Liver (tissue), 9 donors: Measurements from ENCODE around the gene CCNO. TPM values are rescaled to one million over a fixed set of nuclear protein-coding genes. Genes with fewer than 3 reads are reported as not detected.

Experiments used
- DNase-seq: peaks from one replicate; pipeline ENCODE4 v3.0.0-alpha.2; 2017; ENCODE audit warnings: low spot score
- H3K27ac ChIP-seq, 2 donors: one replicate each; pipeline ENCODE4 v1.7.0; 2013; ENCODE audit warnings: inconsistent platforms in 2 of 2, low read length in 2 of 2, control low read depth in 1 of 2, low read depth in 1 of 2, mild to moderate bottlenecking in 1 of 2
- H3K27me3 ChIP-seq, 4 donors: one replicate each; pipeline versions ENCODE4 v1.6.1 to v1.7.0; 2013; ENCODE audit warnings: low read length in 3 of 4, inconsistent platforms in 1 of 4, mild to moderate bottlenecking in 1 of 4, moderate library complexity in 1 of 4; ENCODE audit not compliant: control insufficient read depth in 4 of 4, insufficient read depth in 4 of 4
- H3K36me3 ChIP-seq, 4 donors: one replicate each; pipeline versions ENCODE4 v1.6.1 to v1.7.0; 2013; ENCODE audit warnings: low read length in 3 of 4, mild to moderate bottlenecking in 3 of 4, low read depth in 1 of 4, moderate library complexity in 1 of 4; ENCODE audit not compliant: control insufficient read depth in 4 of 4, insufficient read depth in 3 of 4
- H3K4me1 ChIP-seq, 4 donors: one replicate each; pipeline versions ENCODE4 v1.6.1 to v1.7.0; 2013; ENCODE audit warnings: low read length in 3 of 4, mild to moderate bottlenecking in 3 of 4, moderate library complexity in 1 of 4; ENCODE audit not compliant: control insufficient read depth in 4 of 4, insufficient read depth in 4 of 4
- H3K4me3 ChIP-seq, 3 donors: one replicate each; pipeline versions ENCODE4 v1.6.1 to v1.7.0; 2013; ENCODE audit warnings: low read length in 3 of 3, control low read depth in 1 of 3, low read depth in 1 of 3, mild to moderate bottlenecking in 1 of 3
- H3K9ac ChIP-seq, 2 donors: one replicate each; pipeline ENCODE4 v1.7.0; 2013; ENCODE audit warnings: low read length in 2 of 2, mild to moderate bottlenecking in 2 of 2, moderate library complexity in 2 of 2, control low read depth in 1 of 2, low read depth in 1 of 2
- H3K9me3 ChIP-seq, 4 donors: one replicate each; pipeline versions ENCODE4 v1.6.1 to v1.7.0; 2013; ENCODE audit warnings: low read length in 3 of 4; ENCODE audit not compliant: control insufficient read depth in 4 of 4
- EGR1 ChIP-seq, 2 donors: IDR thresholded peaks; 2 replicates each; pipeline ENCODE4 v1.6.1; 2016 to 2018; ENCODE audit warnings: antibody characterized with exemption in 2 of 2, low read depth in 2 of 2
- FOXA1 ChIP-seq: IDR thresholded peaks from 2 replicates; pipeline ENCODE4 v1.6.1; 2016; ENCODE audit warnings: antibody characterized with exemption
- HNF4G ChIP-seq: IDR thresholded peaks from 2 replicates; pipeline ENCODE4 v1.6.1; 2016; ENCODE audit warnings: antibody characterized with exemption
- NR2F2 ChIP-seq: IDR thresholded peaks from 2 replicates; pipeline ENCODE4 v1.6.1; 2016; ENCODE audit warnings: antibody characterized with exemption
- RXRA ChIP-seq, 2 donors: IDR thresholded peaks; 2 replicates each; pipeline ENCODE4 v1.6.1; 2017 to 2018; ENCODE audit warnings: antibody characterized with exemption in 2 of 2, mild to moderate bottlenecking in 1 of 2
- SP1 ChIP-seq: IDR thresholded peaks from 2 replicates; pipeline ENCODE4 v1.6.1; 2018; ENCODE audit warnings: antibody characterized with exemption, mild to moderate bottlenecking
- TAF1 ChIP-seq: conservative IDR thresholded peaks from 2 replicates; pipeline ENCODE4 v1.6.1; 2016; ENCODE audit warnings: antibody characterized with exemption, mild to moderate bottlenecking
- YY1 ChIP-seq: IDR thresholded peaks from 2 replicates; pipeline ENCODE4 v1.6.1; 2016; ENCODE audit warnings: antibody characterized with exemption, mild to moderate bottlenecking
- WGBS: extraction: QIAGEN DNeasy Blood & Tissue Kit; methylation state at CpG from one replicate; pipeline ENCODE4 v1.1.7; 2013; 5-methylcytosine and 5-hydroxymethylcytosine counted together
- polyA plus RNA-seq, 2 donors: library from polyadenylated mRNA; stranded (reverse) in 1 of 2; unstranded in 1 of 2; fragments of 200-250 nt in 1 of 2; fragments of >200 nt in 1 of 2; fragmentation: Nextera tagmentation in 1 of 2; extraction: Ambion mirVana in 1 of 2; gene quantifications; one replicate each; pipeline versions ENCODE4 v1.2.1 to v1.2.3, GENCODE V29; 2013 to 2015
- total RNA-seq, 2 donors: library from RNA; depleted of rRNA; stranded (reverse); fragments of >200 nt; gene quantifications; one replicate each; pipeline ENCODE4 v1.2.3, GENCODE V29; 2014
- TF ChIP-seq, protein P1 (sequence below): IDR thresholded peaks from 2 replicates; pipeline ENCODE4 v1.6.1; 2016; ENCODE audit warnings: antibody characterized with exemption
- TF ChIP-seq, protein P2 (sequence below): IDR thresholded peaks from 2 replicates; pipeline ENCODE4 v1.6.1; 2016; ENCODE audit warnings: antibody characterized with exemption
- TF ChIP-seq, protein P3 (sequence below): IDR thresholded peaks from 2 replicates; pipeline ENCODE4 v1.6.1; 2016; ENCODE audit warnings: antibody characterized with exemption, mild to moderate bottlenecking
- TF ChIP-seq, protein P4 (sequence below): IDR thresholded peaks from 2 replicates; pipeline ENCODE4 v1.6.1; 2016; ENCODE audit warnings: antibody characterized with exemption
- donor health status: healthy.
- donor health status: healthy.
- donor health status: healthy.
- donor health status: healthy.
- donor health status: healthy.

Gene CCNO
- total and polyA plus RNA-seq, 4 donors: 0.23 TPM; not detected in 3

DNA sequence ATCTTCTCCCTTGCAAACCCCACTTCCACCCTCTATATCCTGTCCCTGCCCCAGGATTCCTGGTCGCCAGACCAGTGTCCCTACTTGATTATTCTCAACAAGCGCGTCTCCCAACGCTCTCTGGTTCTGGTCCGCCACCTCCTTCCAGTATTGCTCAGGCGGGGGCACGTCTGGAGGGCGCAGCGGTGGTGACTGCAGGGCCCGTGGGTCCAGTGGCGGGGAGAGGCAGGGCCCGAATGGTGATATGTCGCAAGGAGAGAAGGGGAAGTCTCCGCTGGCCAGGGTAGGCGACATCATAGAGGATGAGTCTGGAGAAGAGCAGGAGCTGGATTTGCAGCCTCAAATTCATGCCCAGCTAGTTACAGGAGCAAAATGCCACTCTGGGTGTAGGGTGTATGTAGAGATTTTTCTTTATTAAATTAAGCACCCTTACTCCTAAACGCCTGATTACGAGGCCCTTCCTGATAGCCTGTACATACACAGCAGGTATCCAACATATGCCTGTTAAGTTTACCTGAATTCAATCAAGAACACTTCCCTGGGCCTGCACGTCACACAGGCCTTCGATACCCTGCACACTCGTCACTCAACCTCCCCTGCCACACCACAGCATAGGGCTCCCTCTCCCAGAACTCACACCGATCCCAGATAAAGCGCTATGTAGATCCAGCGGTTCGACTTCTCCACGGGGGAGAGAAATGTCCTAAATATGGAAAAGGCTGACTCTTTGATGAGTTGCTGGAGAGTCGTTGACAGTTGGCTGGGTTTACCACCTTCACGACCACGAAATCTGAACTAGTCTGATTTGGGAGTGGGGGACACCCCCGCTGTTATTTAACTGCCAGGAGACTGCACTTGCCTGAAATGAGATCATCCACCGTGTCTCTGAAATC, 11.1 kb downstream of the CCNO start:
- Histone ChIP-seq H3K27ac (no peak overlapping the region), H3K9me3 (peaks cover 0 to 10% (median 0%) of the 10 kb centered on the region in 4 donors), H3K36me3 (no peaks in the 10 kb centered on the region), H3K4me1 (peaks cover under 1 to 19% (median 8%) of the 10 kb centered on the region in 4 donors), H3K9ac (no peak overlapping the region), H3K27me3 (peaks cover 2 to 22% (median 14%) of the 10 kb centered on the region in 4 donors), H3K4me3 (no peak overlapping the region)
- no peak for DNase-seq
- 22% methylated on average over 30 of the region's 30 CpGs for WGBS
- TF ChIP-seq NR2F2 (no peak), TAF1 (no peak), SP1 (no peak)
- TF ChIP-seq, protein P1, sequence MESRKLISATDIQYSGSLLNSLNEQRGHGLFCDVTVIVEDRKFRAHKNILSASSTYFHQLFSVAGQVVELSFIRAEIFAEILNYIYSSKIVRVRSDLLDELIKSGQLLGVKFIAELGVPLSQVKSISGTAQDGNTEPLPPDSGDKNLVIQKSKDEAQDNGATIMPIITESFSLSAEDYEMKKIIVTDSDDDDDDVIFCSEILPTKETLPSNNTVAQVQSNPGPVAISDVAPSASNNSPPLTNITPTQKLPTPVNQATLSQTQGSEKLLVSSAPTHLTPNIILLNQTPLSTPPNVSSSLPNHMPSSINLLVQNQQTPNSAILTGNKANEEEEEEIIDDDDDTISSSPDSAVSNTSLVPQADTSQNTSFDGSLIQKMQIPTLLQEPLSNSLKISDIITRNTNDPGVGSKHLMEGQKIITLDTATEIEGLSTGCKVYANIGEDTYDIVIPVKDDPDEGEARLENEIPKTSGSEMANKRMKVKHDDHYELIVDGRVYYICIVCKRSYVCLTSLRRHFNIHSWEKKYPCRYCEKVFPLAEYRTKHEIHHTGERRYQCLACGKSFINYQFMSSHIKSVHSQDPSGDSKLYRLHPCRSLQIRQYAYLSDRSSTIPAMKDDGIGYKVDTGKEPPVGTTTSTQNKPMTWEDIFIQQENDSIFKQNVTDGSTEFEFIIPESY: no peak
- TF ChIP-seq, protein P2, sequence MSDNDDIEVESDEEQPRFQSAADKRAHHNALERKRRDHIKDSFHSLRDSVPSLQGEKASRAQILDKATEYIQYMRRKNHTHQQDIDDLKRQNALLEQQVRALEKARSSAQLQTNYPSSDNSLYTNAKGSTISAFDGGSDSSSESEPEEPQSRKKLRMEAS: no peak

DNA sequence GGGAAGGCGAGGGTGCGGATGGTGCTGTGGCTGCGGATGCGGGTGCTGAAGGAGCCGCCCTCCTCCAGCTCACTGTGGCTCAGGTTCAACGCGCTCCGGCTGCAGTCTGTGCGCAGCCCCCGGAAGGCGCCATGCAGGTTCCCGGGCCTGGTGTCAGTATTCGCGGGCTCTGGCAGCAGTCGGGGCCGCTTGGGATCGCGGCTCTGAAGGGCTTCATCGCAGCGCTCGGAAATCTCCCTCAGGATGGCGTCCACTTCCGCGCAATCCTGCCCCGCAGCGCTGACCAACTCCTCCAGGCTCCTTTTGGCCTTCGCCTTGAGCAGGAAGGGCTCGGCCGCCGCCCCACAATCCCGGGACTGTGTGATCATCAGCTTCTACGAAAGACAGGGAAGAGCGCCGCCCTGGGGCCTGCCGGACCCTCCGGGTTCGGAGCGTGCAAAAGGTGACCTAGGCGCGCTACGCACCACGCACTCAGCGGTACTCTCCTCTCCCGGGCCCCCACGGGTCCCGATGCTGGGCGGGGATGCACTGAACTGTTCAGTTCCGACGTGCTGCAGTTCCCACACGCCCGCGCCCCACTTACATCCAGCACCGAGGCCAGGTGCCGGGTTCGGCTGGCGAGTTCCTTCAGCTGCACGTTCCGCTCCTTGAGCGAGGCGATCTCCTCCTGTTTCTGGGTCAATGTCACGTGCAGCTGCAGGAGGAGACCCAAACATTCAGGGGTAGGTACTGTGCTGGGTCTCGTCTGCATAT, 12.8 kb downstream of the CCNO start:
- Histone ChIP-seq H3K36me3 (no peaks in the 10 kb centered on the region), H3K9me3 (peaks cover 0 to 10% (median 0%) of the 10 kb centered on the region in 4 donors), H3K27me3 (peaks cover 0 to 24% (median 9%) of the 10 kb centered on the region in 4 donors), H3K27ac (no peak overlapping the region), H3K4me3 (peak overlapping the region in 1 of 3 donors; percentile 33), H3K9ac (no peak overlapping the region), H3K4me1 (peaks cover 0 to 8% (median 1%) of the 10 kb centered on the region in 4 donors)
- WGBS: 7% methylated on average over 62 of the region's 62 CpGs
- DNase-seq: no peak
- no peak for TF ChIP-seq RXRA (IDR thresholded peaks at IDR 0.05)
- TF ChIP-seq, protein P3, sequence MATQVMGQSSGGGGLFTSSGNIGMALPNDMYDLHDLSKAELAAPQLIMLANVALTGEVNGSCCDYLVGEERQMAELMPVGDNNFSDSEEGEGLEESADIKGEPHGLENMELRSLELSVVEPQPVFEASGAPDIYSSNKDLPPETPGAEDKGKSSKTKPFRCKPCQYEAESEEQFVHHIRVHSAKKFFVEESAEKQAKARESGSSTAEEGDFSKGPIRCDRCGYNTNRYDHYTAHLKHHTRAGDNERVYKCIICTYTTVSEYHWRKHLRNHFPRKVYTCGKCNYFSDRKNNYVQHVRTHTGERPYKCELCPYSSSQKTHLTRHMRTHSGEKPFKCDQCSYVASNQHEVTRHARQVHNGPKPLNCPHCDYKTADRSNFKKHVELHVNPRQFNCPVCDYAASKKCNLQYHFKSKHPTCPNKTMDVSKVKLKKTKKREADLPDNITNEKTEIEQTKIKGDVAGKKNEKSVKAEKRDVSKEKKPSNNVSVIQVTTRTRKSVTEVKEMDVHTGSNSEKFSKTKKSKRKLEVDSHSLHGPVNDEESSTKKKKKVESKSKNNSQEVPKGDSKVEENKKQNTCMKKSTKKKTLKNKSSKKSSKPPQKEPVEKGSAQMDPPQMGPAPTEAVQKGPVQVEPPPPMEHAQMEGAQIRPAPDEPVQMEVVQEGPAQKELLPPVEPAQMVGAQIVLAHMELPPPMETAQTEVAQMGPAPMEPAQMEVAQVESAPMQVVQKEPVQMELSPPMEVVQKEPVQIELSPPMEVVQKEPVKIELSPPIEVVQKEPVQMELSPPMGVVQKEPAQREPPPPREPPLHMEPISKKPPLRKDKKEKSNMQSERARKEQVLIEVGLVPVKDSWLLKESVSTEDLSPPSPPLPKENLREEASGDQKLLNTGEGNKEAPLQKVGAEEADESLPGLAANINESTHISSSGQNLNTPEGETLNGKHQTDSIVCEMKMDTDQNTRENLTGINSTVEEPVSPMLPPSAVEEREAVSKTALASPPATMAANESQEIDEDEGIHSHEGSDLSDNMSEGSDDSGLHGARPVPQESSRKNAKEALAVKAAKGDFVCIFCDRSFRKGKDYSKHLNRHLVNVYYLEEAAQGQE: no peak
- no peak for TF ChIP-seq SP1
- TF ChIP-seq FOXA1: no peak
- no peak for TF ChIP-seq HNF4G
- TF ChIP-seq NR2F2: no peak
- no peak for TF ChIP-seq YY1
- TF ChIP-seq, protein P4, sequence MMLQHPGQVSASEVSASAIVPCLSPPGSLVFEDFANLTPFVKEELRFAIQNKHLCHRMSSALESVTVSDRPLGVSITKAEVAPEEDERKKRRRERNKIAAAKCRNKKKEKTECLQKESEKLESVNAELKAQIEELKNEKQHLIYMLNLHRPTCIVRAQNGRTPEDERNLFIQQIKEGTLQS: no peak
- TF ChIP-seq, protein P1: no peak
- no peak for TF ChIP-seq TAF1
- no peak for TF ChIP-seq EGR1 (IDR thresholded peaks at IDR 0.05; ENCODE audit: low read depth in 2 of 2)
